GM13977 (cell line): ENCODE data around the gene CYP26B1.

ENCODE experiments used
- DNase-seq: peaks from one replicate; pipeline ENCODE4 v3.0.0; 2012; ENCODE audit warnings: low spot score
- in situ Hi-C: fragments of 300-500 bp; cut with MboI; formaldehyde crosslinking; loops from one replicate; pipeline ENCODE4 v1.12.0; 2022; ENCODE audit warnings: low sequenced_read_pairs, low pct_unique_long_range_greater_than_20kb, mixed read lengths, inconsistent platforms; ENCODE audit not compliant: unreplicated experiment
- TF ChIP-seq, protein P1 (sequence below): IDR thresholded peaks from 2 replicates; pipeline ENCODE4 v1.5.1; 2012; ENCODE audit warnings: mild to moderate bottlenecking, control low read depth; ENCODE audit not compliant: insufficient read depth; ENCODE audit errors: extremely low read depth, missing control alignments

Gene CYP26B1

GRCh38 chr2:72153026-72153791 is 5.5 kb upstream of the CYP26B1 start:
- TF ChIP-seq, protein P1, sequence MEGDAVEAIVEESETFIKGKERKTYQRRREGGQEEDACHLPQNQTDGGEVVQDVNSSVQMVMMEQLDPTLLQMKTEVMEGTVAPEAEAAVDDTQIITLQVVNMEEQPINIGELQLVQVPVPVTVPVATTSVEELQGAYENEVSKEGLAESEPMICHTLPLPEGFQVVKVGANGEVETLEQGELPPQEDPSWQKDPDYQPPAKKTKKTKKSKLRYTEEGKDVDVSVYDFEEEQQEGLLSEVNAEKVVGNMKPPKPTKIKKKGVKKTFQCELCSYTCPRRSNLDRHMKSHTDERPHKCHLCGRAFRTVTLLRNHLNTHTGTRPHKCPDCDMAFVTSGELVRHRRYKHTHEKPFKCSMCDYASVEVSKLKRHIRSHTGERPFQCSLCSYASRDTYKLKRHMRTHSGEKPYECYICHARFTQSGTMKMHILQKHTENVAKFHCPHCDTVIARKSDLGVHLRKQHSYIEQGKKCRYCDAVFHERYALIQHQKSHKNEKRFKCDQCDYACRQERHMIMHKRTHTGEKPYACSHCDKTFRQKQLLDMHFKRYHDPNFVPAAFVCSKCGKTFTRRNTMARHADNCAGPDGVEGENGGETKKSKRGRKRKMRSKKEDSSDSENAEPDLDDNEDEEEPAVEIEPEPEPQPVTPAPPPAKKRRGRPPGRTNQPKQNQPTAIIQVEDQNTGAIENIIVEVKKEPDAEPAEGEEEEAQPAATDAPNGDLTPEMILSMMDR, result no peak
- no peak for DNase-seq
- in situ Hi-C loops, result no loop called here

DNA sequence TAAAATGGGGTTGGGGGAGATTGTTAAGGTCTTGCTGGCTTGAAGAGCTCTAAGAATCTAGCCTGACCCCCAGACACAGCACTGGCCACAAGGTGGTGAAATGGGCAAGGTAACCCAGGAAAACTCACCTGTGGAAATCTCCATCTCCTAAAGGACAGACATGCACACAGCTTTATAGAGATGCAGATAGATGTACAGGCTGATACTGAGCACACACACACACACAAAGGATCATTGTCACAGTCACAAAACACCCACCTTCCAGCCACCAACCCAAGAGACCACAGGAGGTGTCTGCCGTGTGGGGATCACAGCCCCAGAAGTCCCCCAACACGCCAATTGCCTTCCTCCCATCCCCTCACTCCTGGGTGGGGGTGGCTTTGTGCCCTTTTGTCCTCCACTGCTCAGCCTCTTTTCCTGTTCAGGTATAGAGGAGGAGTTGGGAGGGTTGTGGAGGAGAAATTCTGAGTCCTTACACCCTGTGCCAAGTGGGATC is 3.2 kb upstream of the CYP26B1 start:
- TF ChIP-seq, protein P1, result peak; percentile 17
- no peak for DNase-seq
- in situ Hi-C loops, result no loop called here

DNA sequence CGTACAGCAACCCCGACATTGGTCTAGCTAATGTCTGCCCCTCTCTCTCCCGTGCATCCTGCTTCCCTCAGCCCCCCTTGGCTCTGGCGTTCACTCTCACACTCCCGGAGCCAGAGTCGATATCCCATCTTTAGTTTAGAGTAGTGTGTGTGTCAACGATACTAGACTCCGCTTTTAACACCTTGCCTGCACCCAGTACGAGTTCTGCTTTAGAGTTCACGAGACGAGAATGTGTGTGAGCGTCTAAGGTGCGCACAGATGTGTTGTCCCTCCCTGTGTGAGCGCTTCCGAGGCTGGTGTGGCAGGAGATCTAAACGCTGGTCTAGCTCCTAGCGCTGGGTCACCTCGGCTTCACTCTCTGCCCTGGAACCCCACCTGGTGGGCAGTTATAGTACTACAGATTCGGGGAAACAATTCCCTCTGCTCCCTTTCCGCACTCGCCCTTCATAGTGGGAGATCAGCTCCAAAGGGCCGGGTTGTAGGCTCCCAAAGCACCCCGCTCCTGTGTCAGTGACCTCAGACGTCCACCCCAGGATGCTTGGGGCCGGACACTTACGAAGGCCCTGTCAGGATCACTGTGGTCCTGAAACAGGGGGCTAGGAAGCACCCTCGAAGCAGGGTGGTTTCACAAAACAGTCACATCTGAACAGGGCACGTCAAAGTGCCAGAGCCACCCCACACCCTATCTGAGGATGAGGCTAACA is 2.6 kb upstream of the CYP26B1 start:
- TF ChIP-seq, protein P1, result peak; percentile 77
- in situ Hi-C loops, result no loop called here
- DNase-seq, result peak; percentile 88

DNA sequence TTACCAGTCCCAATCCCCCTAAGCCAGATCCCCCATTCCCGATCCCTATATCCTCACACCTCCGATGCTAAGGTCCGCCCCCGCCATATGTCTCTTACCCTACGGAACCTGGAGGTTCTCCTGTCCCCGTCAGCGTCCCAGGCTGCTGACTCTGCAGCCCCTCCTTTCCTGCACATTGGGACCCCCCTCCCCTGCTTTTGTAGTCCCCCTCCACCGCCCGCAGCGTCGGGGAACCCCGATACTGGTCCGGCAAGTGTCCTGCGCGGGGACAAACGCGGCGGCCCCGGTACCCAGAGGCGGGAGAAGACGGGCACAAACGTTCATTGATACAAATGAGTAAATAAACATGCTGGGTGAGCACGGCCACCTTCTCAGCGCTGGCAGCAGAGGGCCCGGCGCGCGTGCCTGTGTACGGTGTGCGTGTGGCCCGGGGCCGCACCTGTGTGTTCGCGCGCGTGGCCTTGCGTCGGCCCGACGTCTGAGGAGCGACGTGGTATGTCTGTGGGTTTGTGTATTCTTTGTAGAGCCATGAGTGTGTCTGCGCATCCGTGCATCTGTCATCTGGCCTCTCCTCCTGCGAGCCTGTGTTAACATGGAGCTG is 2.0 kb upstream of the CYP26B1 start:
- in situ Hi-C loops, result no loop called here
- TF ChIP-seq, protein P1, result no peak
- DNase-seq, result peak; percentile 39

- DNase-seq, result peak; percentile 63
- in situ Hi-C loops, result no loop called here
- TF ChIP-seq, protein P1, result no peak
These were observed 1.3 kb upstream of the CYP26B1 start for GRCh38 chr2:72148837-72149555.
